Stomach (tissue), 9 donors: Measurements from ENCODE around the gene MIOS. TPM values are rescaled to one million over a fixed set of nuclear protein-coding genes. Genes with fewer than 3 reads are reported as not detected.

Source experiments
- DNase-seq, 2 donors: peaks; one replicate each; pipeline versions ENCODE4 v3.0.0 to v3.0.0-alpha.2; 2013 to 2019
- H3K27ac ChIP-seq, 5 donors: fragments of 200-600 bp in 4 of 5; sonication (generic) in 4 of 5; one replicate each; pipeline ENCODE4 v1.5.1; 2013 to 2019; ENCODE audit warnings: mild to moderate bottlenecking in 1 of 5, moderate library complexity in 1 of 5
- H3K27me3 ChIP-seq, 3 donors: fragments of 200-600 bp; sonication (generic); one replicate each; pipeline ENCODE4 v1.5.1; 2017 to 2019; ENCODE audit warnings: mixed run types in 1 of 3
- H3K36me3 ChIP-seq, 4 donors: fragments of 200-600 bp; sonication (generic); 1 replicate in 3 of 4; 2 replicates in 1 of 4; pipeline ENCODE4 v1.5.1; 2016 to 2019
- H3K4me1 ChIP-seq, 4 donors: fragments of 200-600 bp; sonication (generic); one replicate each; pipeline ENCODE4 v1.5.1; 2016 to 2019
- H3K4me3 ChIP-seq, 4 donors: fragments of 200-600 bp; sonication (generic) in 3 of 4; one replicate each; pipeline ENCODE4 v1.5.1; 2016 to 2019; ENCODE audit warnings: mild to moderate bottlenecking in 1 of 4
- H3K9me3 ChIP-seq, 4 donors: fragments of 200-600 bp; sonication (generic); one replicate each; pipeline ENCODE4 v1.5.1; 2016 to 2019
- CTCF ChIP-seq, 7 experiments: fragments of 450-650 bp in 4 of 7; fragments of 200-600 bp in 3 of 7; sonication (generic) in 3 of 7; IDR thresholded peaks; one replicate each; pipeline ENCODE4 v1.5.1; 2016 to 2019; ENCODE audit warnings: antibody characterized with exemption in 7 of 7, control low read depth in 2 of 7, mild to moderate bottlenecking in 1 of 7
- EP300 ChIP-seq: sonication (generic); formaldehyde crosslinking; IDR thresholded peaks from one replicate; pipeline ENCODE4 v1.6.1; 2017; ENCODE audit warnings: antibody characterized with exemption
- POLR2A ChIP-seq, 4 donors: fragments of 450-650 bp; IDR thresholded peaks; one replicate each; pipeline ENCODE4 v1.6.1; 2016; ENCODE audit warnings: antibody characterized with exemption in 4 of 4, control low read depth in 2 of 4, mild to moderate bottlenecking in 1 of 4, moderate library complexity in 1 of 4
- POLR2AphosphoS5 ChIP-seq, 3 donors: sonication (generic); formaldehyde crosslinking; IDR thresholded peaks; one replicate each; pipeline ENCODE4 v1.6.1; 2016; ENCODE audit warnings: antibody characterized with exemption in 3 of 3
- WGBS, 5 donors: extraction: QIAGEN DNeasy Blood & Tissue Kit in 3 of 5; methylation state at CpG; one replicate each; pipeline versions ENCODE4 v1.1.5 to v1.1.7; 2013 to 2018; 5-methylcytosine and 5-hydroxymethylcytosine counted together
- intact Hi-C: fragments of 100-400 bp; cut with DNase I; formaldehyde crosslinking; loops from one replicate; pipeline ENCODE4 v1.15.1; 2023; ENCODE audit warnings: low total_unique reads
- polyA plus RNA-seq, 3 donors: library from polyadenylated mRNA; stranded (reverse); fragments of 200-250 nt; gene quantifications; one replicate each; pipeline ENCODE4 v1.2.3, GENCODE V29; 2013
- total RNA-seq, 5 donors: library from RNA; depleted of rRNA; stranded (reverse); fragments of >200 nt; gene quantifications; one replicate each; pipeline versions ENCODE4 v1.1.0 to v1.2.3, GENCODE V29; 2014 to 2016
- donor health status: healthy with polysubstance abuse.
- donor health status: Bipolar disorder and iron deficiency.
- donor health status: healthy.

Gene MIOS
- total and polyA plus RNA-seq, 8 donors: 10.7 to 82.9 (median 30.6) TPM

GRCh38 chr7:7576344-7576743 lies 9.7 kb downstream of the MIOS start:
- no peak overlapping the region for H3K27ac ChIP-seq
- no peak for DNase-seq
- H3K4me3 ChIP-seq: no peak overlapping the region
- intact Hi-C loops: no loop called here
- H3K27me3 ChIP-seq: no peaks in the 10 kb centered on the region
- TF ChIP-seq POLR2AphosphoS5 (IDR thresholded peaks at IDR 0.05): no peak
- no peak for TF ChIP-seq EP300
- no peak for TF ChIP-seq CTCF (IDR thresholded peaks at IDR 0.05)
- TF ChIP-seq POLR2A (IDR thresholded peaks at IDR 0.05): no peak
- H3K36me3 ChIP-seq: peaks cover 0 to 11% (median 3%) of the 10 kb centered on the region in 4 donors
- H3K9me3 ChIP-seq: no peaks in the 10 kb centered on the region
- peaks cover 0 to 15% (median 7%) of the 10 kb centered on the region in 4 donors for H3K4me1 ChIP-seq
- 94 to 100% (median 95%) methylated on average over 1 of the region's 1 CpG for WGBS, 5 donors

GRCh38 chr7:7577888-7578287 lies 11.2 kb downstream of the MIOS start:
- no peak for DNase-seq
- H3K36me3 ChIP-seq: peaks cover 0 to 10% (median 3%) of the 10 kb centered on the region in 4 donors
- TF ChIP-seq CTCF (IDR thresholded peaks at IDR 0.05) (no peak), POLR2AphosphoS5 (IDR thresholded peaks at IDR 0.05) (no peak), POLR2A (IDR thresholded peaks at IDR 0.05) (no peak), EP300 (no peak)
- H3K4me3 ChIP-seq: no peak overlapping the region
- 72 to 91% (median 85%) methylated on average over 1 of the region's 1 CpG for WGBS, 5 donors
- no peak overlapping the region for H3K27ac ChIP-seq
- H3K27me3 ChIP-seq: no peaks in the 10 kb centered on the region
- intact Hi-C loops: no loop called here
- no peaks in the 10 kb centered on the region for H3K9me3 ChIP-seq
- peaks cover 0 to 27% (median 8%) of the 10 kb centered on the region in 4 donors for H3K4me1 ChIP-seq

GRCh38 chr7:7579638-7580037 lies 13.0 kb downstream of the MIOS start:
- TF ChIP-seq EP300 (no peak), POLR2A (IDR thresholded peaks at IDR 0.05) (no peak), POLR2AphosphoS5 (IDR thresholded peaks at IDR 0.05) (no peak), CTCF (IDR thresholded peaks at IDR 0.05) (no peak)

DNA sequence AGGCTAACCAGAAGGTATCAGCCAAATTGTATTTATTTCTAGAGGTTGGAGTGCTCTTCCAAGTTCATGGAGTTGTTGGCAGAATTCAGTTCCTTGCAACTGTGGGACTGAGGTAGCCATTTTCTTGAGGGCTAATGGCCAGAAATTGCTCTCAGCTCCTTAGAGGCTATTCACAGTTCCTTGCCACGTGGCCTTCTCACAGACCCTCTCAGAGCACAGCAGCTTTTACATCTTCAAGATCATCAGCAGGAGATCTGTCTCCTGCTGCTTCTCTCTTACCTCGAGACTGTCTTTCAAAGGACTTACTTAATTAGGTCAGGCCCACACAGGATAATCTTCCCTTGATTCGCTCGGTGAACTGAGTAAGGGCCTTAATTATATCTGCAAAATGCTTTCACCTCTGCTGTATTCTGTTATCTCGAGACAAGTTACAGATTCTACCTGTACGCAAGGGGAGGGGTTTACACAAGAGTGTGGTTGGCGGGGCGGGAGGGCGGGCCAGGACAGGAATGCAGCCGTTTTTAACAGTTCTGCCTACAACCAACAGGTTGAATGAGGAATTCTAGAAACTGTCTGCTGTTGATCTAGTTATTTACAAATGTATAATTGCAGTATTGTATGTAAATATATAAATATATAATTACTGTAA lies 15.0 kb downstream of the MIOS start:
- peak in 1 of 2 donors; percentile 29 for DNase-seq
- Histone ChIP-seq H3K27ac (peak overlapping the region in 2 of 5 donors; percentile 25 to 54), H3K27me3 (no peaks in the 10 kb centered on the region), H3K4me1 (peaks cover 0 to 26% (median 10%) of the 10 kb centered on the region in 4 donors), H3K36me3 (peaks cover 0 to 8% (median 0%) of the 10 kb centered on the region in 4 donors), H3K4me3 (no peak overlapping the region), H3K9me3 (no peaks in the 10 kb centered on the region)
- intact Hi-C loops: no loop called here
- 42 to 71% (median 59%) methylated on average over 10 of the region's 10 CpGs for WGBS, 5 donors
- TF ChIP-seq EP300 (no peak), POLR2A (IDR thresholded peaks at IDR 0.05) (no peak), POLR2AphosphoS5 (IDR thresholded peaks at IDR 0.05) (no peak), CTCF (IDR thresholded peaks at IDR 0.05) (no peak)

More at GRCh38 chr7:7579638-7580037, 13.0 kb downstream of the MIOS start:
- no peak overlapping the region for H3K27ac ChIP-seq
- WGBS, 5 donors: 93 to 97% (median 96%) methylated on average over 3 of the region's 3 CpGs
- peaks cover 0 to 8% (median 0%) of the 10 kb centered on the region in 4 donors for H3K36me3 ChIP-seq
- peaks cover 0 to 20% (median 5%) of the 10 kb centered on the region in 4 donors for H3K4me1 ChIP-seq
- no peak overlapping the region for H3K4me3 ChIP-seq
- no peaks in the 10 kb centered on the region for H3K27me3 ChIP-seq
- DNase-seq: no peak
- no peaks in the 10 kb centered on the region for H3K9me3 ChIP-seq
- intact Hi-C loops: no loop called here
